GM11168 (cell line): ENCODE data around the gene DMRT2.

Experiments used
- in situ Hi-C: fragments of 300-500 bp; cut with MboI; formaldehyde crosslinking; loops from one replicate; pipeline ENCODE4 v1.12.0; 2022; ENCODE audit warnings: low sequenced_read_pairs; ENCODE audit not compliant: unreplicated experiment

DMRT2 gene

GRCh38 chr9:1086517-1086916, 36.4 kb downstream of the DMRT2 start:
- in situ Hi-C loops, result no loop called here

- in situ Hi-C loops, result no loop called here
These were observed 37.1 kb downstream of the DMRT2 start for GRCh38 chr9:1087120-1087881.

- in situ Hi-C loops, result no loop called here
These were observed 44.6 kb downstream of the DMRT2 start for GRCh38 chr9:1094749-1095148.

- in situ Hi-C loops, result no loop called here
These were observed 46.2 kb downstream of the DMRT2 start for GRCh38 chr9:1096155-1096964.

- in situ Hi-C loops, result no loop called here
These were observed 48.4 kb downstream of the DMRT2 start for GRCh38 chr9:1098551-1098950.

- in situ Hi-C loops, result no loop called here
These were observed 50.0 kb downstream of the DMRT2 start for GRCh38 chr9:1100201-1100600.

GRCh38 chr9:1100945-1101344, 50.8 kb downstream of the DMRT2 start:
- in situ Hi-C loops, result no loop called here

GRCh38 chr9:1101846-1102641, 51.9 kb downstream of the DMRT2 start:
- in situ Hi-C loops, result no loop called here

GRCh38 chr9:1102642-1102970, 52.4 kb downstream of the DMRT2 start:
- in situ Hi-C loops, result no loop called here
